Peyer's patch (tissue), 4 donors: ENCODE results near the gene GOLGA6A.

Experiments
- CTCF ChIP-seq, 6 experiments: fragments of 450-650 bp in 4 of 6; fragments of 200-600 bp in 2 of 6; sonication (generic) in 1 of 6; IDR thresholded peaks; one replicate each; pipeline ENCODE4 v1.5.1; 2017 to 2019; ENCODE audit warnings: antibody characterized with exemption in 6 of 6, mild to moderate bottlenecking in 3 of 6, moderate library complexity in 1 of 6
- POLR2A ChIP-seq, 2 donors: fragments of 450-650 bp; IDR thresholded peaks; one replicate each; pipeline ENCODE4 v1.5.1; 2017; ENCODE audit warnings: antibody characterized with exemption in 2 of 2, mild to moderate bottlenecking in 2 of 2, moderate library complexity in 2 of 2

- TF ChIP-seq CTCF (IDR thresholded peaks at IDR 0.05): no peak
- no peak for TF ChIP-seq POLR2A (IDR thresholded peaks at IDR 0.05)
These were observed 28.8 kb downstream of the GOLGA6A start for GRCh38 chr15:74053517-74053916.
